ENCODE data around the gene NOS2.

Gene NOS2

GRCh38 chr17:27804113-27804512 lies 3.8 kb upstream of the NOS2 start:
- Histone ChIP-seq H3K36me3 (no peaks in the 10 kb centered on the region), H3K9me3 (ENCODE audit: severe bottlenecking) (peaks cover under 1% of the 10 kb centered on the region), H3K4me3 (ENCODE audit: low read depth, low read length) (no peak overlapping the region), H3K27ac (no peak overlapping the region), H3K27me3 (ENCODE audit: insufficient read depth, low read depth, severe bottlenecking) (no peaks in the 10 kb centered on the region)
- no peak for TF ChIP-seq CTCF (IDR thresholded peaks at IDR 0.05; ENCODE audit: low read depth, low read length)
- DNase-seq = no peak

GRCh38 chr17:27802962-27803680 lies 2.8 kb upstream of the NOS2 start:
- no peaks in the 10 kb centered on the region for H3K36me3 ChIP-seq
- TF ChIP-seq CTCF (IDR thresholded peaks at IDR 0.05; ENCODE audit: low read depth, low read length) = no peak
- no peak for DNase-seq
- H3K9me3 ChIP-seq (ENCODE audit: severe bottlenecking) = no peaks in the 10 kb centered on the region
- H3K27ac ChIP-seq = no peak overlapping the region
- no peaks in the 10 kb centered on the region for H3K27me3 ChIP-seq (ENCODE audit: insufficient read depth, low read depth, severe bottlenecking)
- no peak overlapping the region for H3K4me3 ChIP-seq (ENCODE audit: low read depth, low read length)

GRCh38 chr17:27802033-27802432 lies 1.7 kb upstream of the NOS2 start:
- Histone ChIP-seq H3K27me3 (ENCODE audit: insufficient read depth, low read depth, severe bottlenecking) (no peaks in the 10 kb centered on the region), H3K27ac (no peak overlapping the region), H3K9me3 (ENCODE audit: severe bottlenecking) (no peaks in the 10 kb centered on the region), H3K4me3 (ENCODE audit: low read depth, low read length) (no peak overlapping the region), H3K36me3 (no peaks in the 10 kb centered on the region)
- DNase-seq = no peak
- no peak for TF ChIP-seq CTCF (IDR thresholded peaks at IDR 0.05; ENCODE audit: low read depth, low read length)

GRCh38 chr17:27798376-27798775 lies 2.0 kb downstream of the NOS2 start:
- no peaks in the 10 kb centered on the region for H3K27me3 ChIP-seq (ENCODE audit: insufficient read depth, low read depth, severe bottlenecking)
- no peaks in the 10 kb centered on the region for H3K36me3 ChIP-seq
- no peak for TF ChIP-seq CTCF (IDR thresholded peaks at IDR 0.05; ENCODE audit: low read depth, low read length)
- H3K4me3 ChIP-seq (ENCODE audit: low read depth, low read length) = no peak overlapping the region
- no peaks in the 10 kb centered on the region for H3K9me3 ChIP-seq (ENCODE audit: severe bottlenecking)
- no peak overlapping the region for H3K27ac ChIP-seq
- no peak for DNase-seq

GRCh38 chr17:27797390-27798091 lies 2.8 kb downstream of the NOS2 start:
- DNase-seq = peak; percentile 47
- peak; percentile 47 for TF ChIP-seq CTCF (IDR thresholded peaks at IDR 0.05; ENCODE audit: low read depth, low read length)
- Histone ChIP-seq H3K27me3 (ENCODE audit: insufficient read depth, low read depth, severe bottlenecking) (no peaks in the 10 kb centered on the region), H3K36me3 (no peaks in the 10 kb centered on the region), H3K4me3 (ENCODE audit: low read depth, low read length) (no peak overlapping the region), H3K9me3 (ENCODE audit: severe bottlenecking) (no peaks in the 10 kb centered on the region), H3K27ac (no peak overlapping the region)
